Endodermal cell (in vitro differentiated cells): ENCODE measurements around the gene DLG2. TPM values are rescaled to one million over a fixed set of nuclear protein-coding genes. Genes with fewer than 3 reads are reported as not detected.

Experiments used
- DNase-seq: peaks from one replicate; pipeline ENCODE4 v3.0.0-alpha.2; 2017
- H3K27ac ChIP-seq: 2 replicates; pipeline ENCODE4 v1.5.1; 2013; ENCODE audit warnings: mild to moderate bottlenecking, low read depth, low read length, moderate library complexity
- H3K27me3 ChIP-seq: 2 replicates; pipeline ENCODE4 v1.6.1; 2013; ENCODE audit warnings: mild to moderate bottlenecking, low read length, moderate library complexity; ENCODE audit not compliant: insufficient read depth, control insufficient read depth, poor library complexity, severe bottlenecking
- H3K36me3 ChIP-seq: 2 replicates; pipeline ENCODE4 v1.7.0; 2013; ENCODE audit warnings: mild to moderate bottlenecking, low read length, moderate library complexity; ENCODE audit not compliant: control insufficient read depth, insufficient read depth
- H3K4me1 ChIP-seq: one replicate; pipeline ENCODE4 v1.7.0; 2013; ENCODE audit warnings: low read length; ENCODE audit not compliant: control insufficient read depth, insufficient read depth
- H3K4me3 ChIP-seq: 2 replicates; pipeline ENCODE4 v1.5.1; 2013; ENCODE audit warnings: mild to moderate bottlenecking, low read length, moderate library complexity
- H3K9ac ChIP-seq: 2 replicates; pipeline ENCODE4 v1.6.1; 2013; ENCODE audit warnings: mild to moderate bottlenecking, low read length, moderate library complexity; ENCODE audit not compliant: poor library complexity, severe bottlenecking; ENCODE audit errors: extremely low read depth
- H3K9me3 ChIP-seq: 2 replicates; pipeline ENCODE4 v1.6.1; 2013; ENCODE audit warnings: mild to moderate bottlenecking, low read length, moderate library complexity; ENCODE audit not compliant: control insufficient read depth
- H3K27ac Mint-ChIP-seq: 2 replicates; pipeline ENCODE4 v1.8.0; 2020; ENCODE audit warnings: mixed read lengths
- H3K27me3 Mint-ChIP-seq: 2 replicates; pipeline ENCODE4 v1.8.0; 2021; ENCODE audit warnings: mild to moderate bottlenecking, mixed read lengths; ENCODE audit not compliant: insufficient read depth
- H3K36me3 Mint-ChIP-seq: 2 replicates; pipeline ENCODE4 v1.8.0; 2020; ENCODE audit warnings: low read depth, mixed read lengths
- H3K4me1 Mint-ChIP-seq: 2 replicates; pipeline ENCODE4 v1.8.0; 2020; ENCODE audit warnings: mixed read lengths
- H3K4me3 Mint-ChIP-seq: 2 replicates; pipeline ENCODE4 v1.8.0; 2020; ENCODE audit warnings: mild to moderate bottlenecking, moderate library complexity, mixed read lengths
- H3K9me3 Mint-ChIP-seq: 2 replicates; pipeline ENCODE4 v1.8.0; 2020; ENCODE audit warnings: mild to moderate bottlenecking, mixed read lengths
- CTCF ChIP-seq: fragments of 200-600 bp; sonication (generic); conservative IDR thresholded peaks from 2 replicates; pipeline ENCODE4 v1.5.0; 2021; ENCODE audit warnings: antibody characterized with exemption, mild to moderate bottlenecking
- WGBS, 2 experiments: methylation state at CpG; one replicate each; pipeline versions ENCODE4 v1.1.5 to v1.1.7; 2013; ENCODE audit warnings: missing lambda C conversion rate in 2 of 2, mixed read lengths in 1 of 2; ENCODE audit not compliant: insufficient coverage in 1 of 2, insufficient read length in 1 of 2; 5-methylcytosine and 5-hydroxymethylcytosine counted together
- total RNA-seq, 2 donors: library from RNA; stranded (reverse); fragmentation: NEBNext Ultra II Directional in 1 of 2; extraction: Animal tissue kit (Norgen Biotek cat#: 25700) in 1 of 2; gene quantifications; 2 replicates in 1 of 2; 3 replicates in 1 of 2; pipeline ENCODE4 v1.2.1, GENCODE V29; 2021

DLG2 gene
- total RNA-seq, 2 donors from 2014 or later, result 9.6 to 10.6 TPM

DNA sequence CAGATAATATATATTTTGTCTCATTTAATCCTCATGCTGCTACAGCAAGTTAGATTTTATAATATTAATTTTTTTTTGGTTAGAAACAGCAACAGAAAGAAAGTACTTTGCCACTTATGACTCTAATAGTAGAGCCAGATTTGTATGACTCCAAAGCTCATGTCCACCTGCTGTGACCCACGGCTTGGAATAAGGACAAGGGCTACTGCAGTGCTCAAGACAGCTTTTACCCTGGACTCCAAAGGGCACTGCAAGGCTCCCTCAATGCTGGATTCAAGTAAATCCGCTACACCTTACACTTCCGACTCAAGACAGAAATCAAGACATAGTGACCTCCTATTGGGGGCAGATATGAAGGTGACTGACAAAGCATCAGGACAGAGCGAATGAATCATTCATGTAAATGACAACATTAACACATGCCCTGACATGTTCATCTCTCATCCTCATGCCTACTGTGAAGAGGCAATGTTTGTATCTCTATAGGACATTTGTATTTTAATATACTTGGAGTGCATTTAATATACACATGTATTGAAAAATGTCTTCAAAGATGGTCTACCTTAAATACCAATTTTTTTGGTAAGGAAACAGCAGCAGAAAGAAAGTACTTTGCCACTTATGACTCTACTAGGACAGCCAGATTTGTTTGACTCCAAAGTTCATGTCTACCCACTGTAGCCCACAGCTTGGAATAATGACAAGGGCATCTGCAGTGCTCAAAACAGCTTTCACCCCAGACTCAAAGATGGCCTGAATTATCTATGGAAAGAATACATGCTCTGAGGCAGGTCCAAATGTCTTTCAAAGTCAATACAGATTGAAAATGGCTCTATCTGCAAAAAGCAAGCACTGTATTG lies 1965.4 kb downstream of the DLG2 start:
- Histone ChIP-seq H3K4me1 (no peaks in the 10 kb centered on the region), H3K4me3 (no peak overlapping the region), H3K36me3 (no peaks in the 10 kb centered on the region), H3K9ac (no peak overlapping the region), H3K27ac (no peak overlapping the region), H3K27me3 (no peaks in the 10 kb centered on the region), H3K9me3 (no peaks in the 10 kb centered on the region)
- no peaks in the 10 kb centered on the region for H3K27me3 Mint-ChIP-seq
- H3K4me3 Mint-ChIP-seq, result no peak overlapping the region
- WGBS, 2 experiments, result 78 to 91% methylated on average over 3 to 4 of the region's 4 CpGs
- no peaks in the 10 kb centered on the region for H3K36me3 Mint-ChIP-seq
- no peak overlapping the region for H3K27ac Mint-ChIP-seq
- H3K4me1 Mint-ChIP-seq, result peaks cover 15% of the 10 kb centered on the region
- TF ChIP-seq CTCF, result no peak
- no peak for DNase-seq
- no peaks in the 10 kb centered on the region for H3K9me3 Mint-ChIP-seq

GRCh38 chr11:83659466-83659865 lies 1967.7 kb downstream of the DLG2 start:
- no peak overlapping the region for H3K27ac Mint-ChIP-seq
- H3K36me3 Mint-ChIP-seq, result no peaks in the 10 kb centered on the region
- no peaks in the 10 kb centered on the region for H3K27me3 Mint-ChIP-seq
- Histone ChIP-seq H3K4me1 (no peaks in the 10 kb centered on the region), H3K36me3 (no peaks in the 10 kb centered on the region), H3K9ac (no peak overlapping the region), H3K27ac (no peak overlapping the region), H3K4me3 (no peak overlapping the region), H3K9me3 (no peaks in the 10 kb centered on the region), H3K27me3 (no peaks in the 10 kb centered on the region)
- DNase-seq, result no peak
- H3K4me3 Mint-ChIP-seq, result no peak overlapping the region
- no CpG with 5 or more reads among the region's 1 CpG for WGBS, 2 experiments
- no peaks in the 10 kb centered on the region for H3K9me3 Mint-ChIP-seq
- TF ChIP-seq CTCF, result no peak
- H3K4me1 Mint-ChIP-seq, result peaks cover 9% of the 10 kb centered on the region

DNA sequence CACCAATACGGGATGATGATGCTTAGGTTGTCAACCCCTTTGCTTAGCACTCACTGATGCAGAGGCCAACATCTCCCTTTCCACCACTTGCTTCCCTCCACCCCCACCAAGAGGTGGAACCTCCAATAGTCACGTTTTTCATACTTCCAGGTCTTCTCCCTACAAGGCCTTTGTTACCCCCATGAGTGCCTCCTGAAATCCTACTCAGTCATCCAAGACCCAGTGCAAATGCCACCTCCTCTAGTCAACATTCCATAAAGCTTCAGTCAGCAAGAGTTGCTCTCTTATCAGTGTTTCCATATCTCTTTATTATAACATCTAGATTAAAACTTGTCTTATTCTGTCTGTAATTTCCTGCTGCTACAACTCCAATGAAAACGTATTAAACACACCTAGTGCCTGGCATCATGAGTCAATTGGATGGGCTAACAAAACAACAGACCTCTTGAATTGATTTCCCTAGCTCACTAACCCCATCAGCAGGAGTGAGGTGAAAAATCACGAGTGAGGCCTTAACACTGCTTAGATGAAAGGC lies 1970.3 kb downstream of the DLG2 start:
- Histone ChIP-seq H3K27ac (no peak overlapping the region), H3K9ac (no peak overlapping the region), H3K9me3 (no peaks in the 10 kb centered on the region), H3K4me3 (no peak overlapping the region), H3K27me3 (no peaks in the 10 kb centered on the region), H3K36me3 (no peaks in the 10 kb centered on the region), H3K4me1 (no peaks in the 10 kb centered on the region)
- Mint-ChIP-seq H3K4me3 (no peak overlapping the region), H3K36me3 (no peaks in the 10 kb centered on the region), H3K9me3 (no peaks in the 10 kb centered on the region), H3K4me1 (peaks cover 3% of the 10 kb centered on the region), H3K27me3 (no peaks in the 10 kb centered on the region), H3K27ac (no peak overlapping the region)
- no peak for DNase-seq
- WGBS, 2 experiments, result 80 to 94% methylated on average over 2 to 4 of the region's 4 CpGs
- TF ChIP-seq CTCF, result no peak
